ENCODE data around the gene IDH3A.

Gene IDH3A

GRCh38 chr15:78205337-78205736, 56.2 kb downstream of the IDH3A start:
- DNase-seq: no peak

DNA sequence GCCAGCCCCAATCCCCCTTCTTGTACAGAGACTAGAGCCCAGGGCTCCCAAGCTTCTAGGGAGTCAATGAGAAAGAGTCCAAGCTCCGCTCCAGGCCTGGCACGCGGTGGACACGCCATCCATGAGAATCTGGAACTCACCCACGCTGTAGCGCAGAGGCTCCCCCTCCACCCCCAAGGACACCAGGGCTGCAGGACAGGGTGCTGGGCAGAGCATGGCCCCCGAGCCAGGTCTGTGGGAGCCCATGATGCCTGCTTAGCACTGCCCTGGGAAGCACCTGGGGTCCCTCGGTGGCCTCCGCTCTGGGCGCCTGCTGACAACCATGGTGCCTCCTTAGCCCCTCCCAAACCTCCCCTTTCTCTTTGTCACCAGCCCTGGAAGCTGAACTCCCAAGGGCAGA, 56.7 kb downstream of the IDH3A start:
- DNase-seq: no peak

DNA sequence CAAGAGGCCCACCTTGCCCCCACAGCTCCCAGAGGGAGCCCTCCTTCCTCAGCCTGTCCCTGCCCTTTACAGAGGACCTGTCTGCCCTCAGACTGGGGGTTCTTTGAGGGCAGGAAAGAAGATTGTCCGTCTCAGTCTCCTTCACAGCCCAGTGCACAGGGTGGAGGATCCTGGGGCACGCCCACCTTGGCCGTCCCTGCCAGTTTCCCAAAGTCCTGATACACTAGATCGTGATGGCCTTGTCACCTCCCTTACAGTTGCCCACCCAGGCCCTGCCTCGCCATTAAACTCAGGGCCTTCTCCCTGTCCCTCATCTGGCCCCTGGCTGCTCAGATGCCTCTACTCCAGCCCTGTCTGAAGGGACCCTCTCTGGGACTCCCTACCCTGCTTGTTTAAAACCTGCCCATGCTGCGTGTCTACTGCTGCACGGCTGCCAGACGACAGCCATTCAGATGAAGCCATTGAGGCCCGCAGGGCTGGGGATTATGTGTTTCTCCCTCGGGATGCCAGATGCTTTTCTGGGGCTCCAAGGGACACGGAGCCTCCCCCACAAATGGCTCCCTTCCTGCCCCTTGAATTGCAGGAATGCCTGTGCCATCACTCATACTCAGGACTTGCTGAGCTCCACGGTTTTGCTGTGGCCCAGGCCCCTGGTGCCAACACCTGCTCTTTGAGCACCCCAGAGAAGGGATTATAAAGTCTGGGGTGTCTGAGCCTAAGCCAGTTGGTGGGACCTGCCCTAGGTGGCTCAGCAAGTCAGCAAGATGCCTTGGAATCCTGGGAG, 57.4 kb downstream of the IDH3A start:
- no peak for DNase-seq

- DNase-seq: no peak
These were observed 57.9 kb downstream of the IDH3A start for GRCh38 chr15:78207110-78207458.

GRCh38 chr15:78207641-78208340, 58.6 kb downstream of the IDH3A start:
- DNase-seq: no peak

GRCh38 chr15:78208341-78208844, 59.2 kb downstream of the IDH3A start:
- no peak for DNase-seq

DNA sequence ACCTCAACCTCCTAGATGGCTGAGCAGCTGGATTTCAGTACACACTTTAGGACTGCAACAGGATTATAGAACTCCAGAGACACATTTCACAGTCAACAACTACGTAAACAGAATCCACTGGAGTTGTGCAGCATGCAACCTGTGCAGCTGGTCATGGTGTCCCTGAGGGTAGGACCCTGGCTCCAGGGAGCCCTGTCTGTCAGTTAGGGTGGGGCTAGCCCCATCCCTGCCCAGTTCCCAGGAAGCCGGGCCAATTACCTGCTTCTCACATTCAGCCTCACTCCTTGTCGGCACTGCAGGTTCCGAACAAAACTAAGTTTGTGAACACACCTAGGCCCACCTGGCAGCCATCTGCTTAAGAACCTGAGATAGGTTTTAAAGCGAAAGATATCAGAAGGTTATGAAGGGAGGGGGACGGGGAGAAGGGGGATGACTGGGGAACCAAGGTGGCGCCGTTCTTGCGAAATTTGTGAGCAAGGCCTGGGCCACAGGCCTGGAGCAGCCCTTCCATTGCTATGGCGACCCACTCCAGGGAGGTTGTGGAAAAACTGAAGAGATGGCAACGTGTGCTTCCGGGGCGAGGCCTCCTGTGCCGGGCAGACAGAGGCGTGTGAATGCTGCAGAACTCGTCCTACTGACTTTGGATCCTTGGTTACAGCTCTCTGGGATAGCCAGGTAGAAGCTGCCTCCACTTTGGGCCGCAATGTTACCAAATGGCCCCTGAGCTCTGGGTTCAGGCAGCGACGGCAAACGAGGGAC, 59.9 kb downstream of the IDH3A start:
- no peak for DNase-seq

DNA sequence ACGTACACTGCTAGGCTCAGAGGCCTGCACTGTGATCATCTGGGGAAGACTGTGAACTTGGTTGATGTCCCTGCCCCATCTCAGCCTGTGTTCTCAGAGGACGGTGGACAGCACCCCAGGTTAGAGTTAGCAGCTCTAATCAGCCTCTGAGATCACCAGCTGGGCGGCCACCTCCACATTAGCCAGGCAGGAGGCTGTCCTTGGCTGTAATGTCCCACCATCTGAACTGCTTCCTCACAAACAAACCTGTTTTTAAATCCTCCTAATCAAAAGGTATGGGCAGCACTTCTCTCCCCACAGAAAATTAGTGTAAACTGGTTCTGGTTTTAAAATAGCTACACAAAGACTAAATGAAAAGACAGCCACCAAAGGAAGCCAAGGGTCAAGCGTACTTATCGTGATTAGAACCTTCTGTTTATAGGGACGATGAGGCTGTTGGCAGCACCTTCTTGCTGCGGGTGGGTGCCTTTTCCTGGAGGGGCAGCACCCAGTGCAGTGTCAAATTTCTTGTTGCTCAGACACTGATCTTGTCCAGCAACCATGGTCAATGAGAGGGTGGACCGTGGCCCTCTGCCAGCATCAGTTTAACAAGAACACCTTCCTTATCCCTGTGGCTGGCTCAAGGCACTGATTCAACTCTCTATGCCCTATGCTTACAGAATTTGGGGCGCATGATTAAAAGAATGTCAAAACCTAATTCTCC, 60.6 kb downstream of the IDH3A start:
- no peak for DNase-seq

- DNase-seq: no peak
These were observed 61.2 kb downstream of the IDH3A start for GRCh38 chr15:78210349-78210717.

GRCh38 chr15:78211189-78211921, 62.2 kb downstream of the IDH3A start:
- DNase-seq: no peak

GRCh38 chr15:78212008-78212407, 62.8 kb downstream of the IDH3A start:
- no peak for DNase-seq

GRCh38 chr15:78212546-78213424, 63.6 kb downstream of the IDH3A start:
- DNase-seq: no peak

GRCh38 chr15:78213425-78213750, 64.2 kb downstream of the IDH3A start:
- no peak for DNase-seq

DNA sequence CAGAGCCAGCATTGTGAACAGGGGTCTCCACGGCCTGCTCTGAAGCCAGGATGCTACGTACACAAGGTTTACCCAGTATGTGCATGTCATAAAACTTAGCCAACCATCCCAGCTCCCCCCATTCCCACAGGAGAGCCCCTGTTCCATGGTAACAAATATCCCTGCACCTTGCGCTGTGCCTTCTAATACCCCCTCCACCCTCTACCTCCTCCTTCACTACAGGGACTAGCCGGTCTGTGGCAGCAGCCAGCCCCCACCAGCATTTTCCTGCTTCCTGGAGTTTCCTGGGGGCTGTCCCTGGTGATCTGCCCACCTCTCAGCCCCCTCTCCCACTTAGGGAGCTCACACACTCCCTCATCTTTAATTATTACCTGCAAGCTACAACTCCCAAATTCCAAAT, 64.8 kb downstream of the IDH3A start:
- no peak for DNase-seq

DNA sequence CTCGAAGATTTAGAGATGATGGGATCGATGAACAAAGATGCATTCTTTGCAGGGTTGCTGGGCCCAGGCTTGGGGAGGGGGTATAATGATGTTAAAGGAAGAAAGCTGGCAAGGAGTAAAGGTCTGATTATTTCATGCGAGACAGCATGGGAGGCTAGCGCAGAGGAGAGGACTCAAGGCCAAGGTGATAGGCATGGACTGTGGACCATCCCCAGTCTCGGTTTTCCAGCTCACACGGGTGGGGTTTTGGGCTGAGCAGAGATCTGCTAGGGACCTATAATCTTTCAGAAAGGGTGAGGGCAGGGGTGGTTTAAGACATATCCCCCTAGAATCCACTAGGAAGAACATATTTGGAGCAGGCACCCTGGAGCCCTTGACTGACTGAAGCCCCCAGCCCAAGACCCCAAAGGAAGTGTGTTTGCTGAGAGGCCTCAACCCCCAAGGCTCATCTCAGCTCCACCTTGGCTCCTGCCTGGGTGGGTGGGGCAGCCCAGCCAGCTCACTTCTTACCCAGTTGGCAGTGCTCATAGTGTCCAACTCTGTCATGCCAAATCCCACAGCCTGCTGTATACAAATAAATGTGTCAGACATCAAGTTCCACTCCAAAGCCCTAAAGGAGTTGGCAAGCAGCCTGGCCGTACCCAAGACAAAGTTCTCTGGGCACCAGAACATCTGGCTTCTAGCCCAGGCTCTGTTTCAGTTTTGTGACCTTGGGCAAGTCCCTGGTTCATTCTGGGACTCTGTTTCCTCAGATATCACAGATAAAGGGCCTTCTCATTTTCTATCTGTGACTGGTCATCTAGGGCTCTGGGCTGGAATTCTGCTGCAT, 67.3 kb downstream of the IDH3A start:
- DNase-seq: no peak

- DNase-seq: no peak
These were observed 71.6 kb downstream of the IDH3A start for GRCh38 chr15:78220713-78221112.

Data from CD4-positive, alpha-beta T cell treated with Interleukin-4 for 4 hours (primary cell).